Calu3 (cell line): ENCODE results near the gene ZFYVE28. TPM values are rescaled to one million over a fixed set of nuclear protein-coding genes. Genes with fewer than 3 reads are reported as not detected.

ENCODE experiments used
- BruUV-seq: library from RNA; stranded (reverse); fragments of 400-500 nt; replicated peaks from 2 replicates; lab custom pipeline; 2021; lab: Mats Ljungman, UMichigan
- CTCF ChIA-PET: fragments of 300-600 bp; sonication (Branson Sonifier 250); formaldehyde crosslinking; loops from one replicate; lab custom pipeline; 2022; ENCODE audit warnings: antibody characterized with exemption; lab: Charles Lee
- DNase-seq: peaks from one replicate; pipeline ENCODE4 v3.0.0; 2022
- H3K27ac Mint-ChIP-seq: one replicate; pipeline ENCODE4 v1.8.0; 2022; ENCODE audit warnings: mixed read lengths; ENCODE audit not compliant: unreplicated experiment
- H3K27me3 Mint-ChIP-seq: one replicate; pipeline ENCODE4 v1.8.0; 2022; ENCODE audit warnings: mixed read lengths; ENCODE audit not compliant: unreplicated experiment
- H3K36me3 Mint-ChIP-seq: one replicate; pipeline ENCODE4 v1.8.0; 2022; ENCODE audit warnings: mild to moderate bottlenecking, moderate library complexity, mixed read lengths; ENCODE audit not compliant: insufficient read depth, unreplicated experiment
- H3K4me1 Mint-ChIP-seq: one replicate; pipeline ENCODE4 v1.8.0; 2022; ENCODE audit warnings: mild to moderate bottlenecking, low read depth, mixed read lengths; ENCODE audit not compliant: unreplicated experiment
- H3K4me3 Mint-ChIP-seq: one replicate; pipeline ENCODE4 v1.8.0; 2022; ENCODE audit warnings: mild to moderate bottlenecking, low read depth, moderate library complexity, mixed read lengths; ENCODE audit not compliant: unreplicated experiment
- H3K9me3 Mint-ChIP-seq: one replicate; pipeline ENCODE4 v1.8.0; 2022; ENCODE audit warnings: low read depth, mixed read lengths; ENCODE audit not compliant: unreplicated experiment
- intact Hi-C: fragments of 100-400 bp; cut with micrococcal nuclease; formaldehyde crosslinking; loops from one replicate; pipeline ENCODE4 v1.10.0; 2022; ENCODE audit not compliant: unreplicated experiment
- total RNA-seq: library from RNA; stranded (reverse); gene quantifications from 2 replicates; pipeline ENCODE4 v1.2.3, GENCODE V29; 2022
- TF ChIP-seq, protein P1 (sequence below): fragments of 200-600 bp; IDR thresholded peaks from one replicate; pipeline ENCODE4 v1.8.0; 2022; ENCODE audit warnings: antibody characterized with exemption; ENCODE audit not compliant: unreplicated experiment

ZFYVE28 gene
- total RNA-seq, 1 experiment from 2014 or later = 1.2 TPM

DNA sequence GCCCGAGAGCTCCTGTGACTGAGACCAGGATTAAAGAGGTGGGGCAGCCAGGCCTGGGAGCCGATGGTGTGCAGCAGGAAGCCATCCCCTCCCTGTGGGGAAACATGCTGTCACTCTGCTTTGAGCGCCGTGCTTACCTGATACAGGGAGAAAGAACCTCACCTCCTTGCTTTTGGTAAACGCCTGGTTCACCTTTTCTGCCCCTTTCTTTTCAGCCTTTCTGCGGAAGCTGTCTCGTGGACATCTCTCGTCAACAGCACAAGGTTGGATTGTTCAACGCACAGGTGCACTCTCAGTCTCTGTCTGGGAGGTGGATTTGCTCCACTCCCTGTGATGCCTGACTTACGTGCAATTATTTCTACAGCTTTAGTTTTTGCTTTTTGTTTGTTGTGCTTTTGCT lies 12.0 kb downstream of the ZFYVE28 start:
- TF ChIP-seq, protein P1, sequence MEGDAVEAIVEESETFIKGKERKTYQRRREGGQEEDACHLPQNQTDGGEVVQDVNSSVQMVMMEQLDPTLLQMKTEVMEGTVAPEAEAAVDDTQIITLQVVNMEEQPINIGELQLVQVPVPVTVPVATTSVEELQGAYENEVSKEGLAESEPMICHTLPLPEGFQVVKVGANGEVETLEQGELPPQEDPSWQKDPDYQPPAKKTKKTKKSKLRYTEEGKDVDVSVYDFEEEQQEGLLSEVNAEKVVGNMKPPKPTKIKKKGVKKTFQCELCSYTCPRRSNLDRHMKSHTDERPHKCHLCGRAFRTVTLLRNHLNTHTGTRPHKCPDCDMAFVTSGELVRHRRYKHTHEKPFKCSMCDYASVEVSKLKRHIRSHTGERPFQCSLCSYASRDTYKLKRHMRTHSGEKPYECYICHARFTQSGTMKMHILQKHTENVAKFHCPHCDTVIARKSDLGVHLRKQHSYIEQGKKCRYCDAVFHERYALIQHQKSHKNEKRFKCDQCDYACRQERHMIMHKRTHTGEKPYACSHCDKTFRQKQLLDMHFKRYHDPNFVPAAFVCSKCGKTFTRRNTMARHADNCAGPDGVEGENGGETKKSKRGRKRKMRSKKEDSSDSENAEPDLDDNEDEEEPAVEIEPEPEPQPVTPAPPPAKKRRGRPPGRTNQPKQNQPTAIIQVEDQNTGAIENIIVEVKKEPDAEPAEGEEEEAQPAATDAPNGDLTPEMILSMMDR = no peak
- no peaks in the 10 kb centered on the region for H3K9me3 Mint-ChIP-seq

DNA sequence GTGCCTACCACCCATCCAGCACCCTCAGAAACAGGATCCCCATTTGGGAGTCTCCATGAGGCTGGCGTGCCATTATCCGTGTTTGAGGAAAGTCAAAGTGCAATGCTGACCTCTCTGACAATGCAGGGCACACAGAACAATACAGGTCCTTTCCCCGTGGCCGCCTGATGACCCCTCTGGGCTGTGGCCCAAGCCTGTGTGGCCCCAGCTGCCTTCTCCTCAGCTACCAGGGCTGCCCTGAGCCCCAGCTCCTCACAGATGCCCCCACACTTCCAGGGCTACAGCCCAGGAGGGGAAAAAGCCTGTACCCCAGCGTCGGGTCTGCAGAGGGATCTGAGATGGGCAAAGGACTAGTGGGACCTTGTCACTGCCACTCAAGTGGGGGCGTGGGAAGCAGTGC lies 15.5 kb downstream of the ZFYVE28 start:
- no peak overlapping the region for H3K4me3 Mint-ChIP-seq
- H3K4me1 Mint-ChIP-seq = no peaks in the 10 kb centered on the region
- no peaks in the 10 kb centered on the region for H3K9me3 Mint-ChIP-seq
- no peaks in the 10 kb centered on the region for H3K36me3 Mint-ChIP-seq
- TF ChIP-seq, protein P1 = no peak
- CTCF ChIA-PET = no interaction called here
- BruUV-seq = no TSS peak
- no peak for DNase-seq
- H3K27ac Mint-ChIP-seq = no peak overlapping the region
- intact Hi-C loops = no loop called here
- H3K27me3 Mint-ChIP-seq = peaks cover 50% of the 10 kb centered on the region

More for the DNA sequence above, 12.0 kb downstream of the ZFYVE28 start:
- Mint-ChIP-seq H3K27ac (no peak overlapping the region), H3K27me3 (peaks cover 34% of the 10 kb centered on the region), H3K4me3 (no peak overlapping the region), H3K4me1 (no peaks in the 10 kb centered on the region), H3K36me3 (no peaks in the 10 kb centered on the region)
- CTCF ChIA-PET = interaction anchor here (0.6 to 0.7 kb wide), 2 partner anchors 46 to 47 kb away, joined by 4 to 6 read pairs; no protein-coding TSS in a partner anchor
- BruUV-seq = no TSS peak
- no peak for DNase-seq
- intact Hi-C loops = no loop called here

DNA sequence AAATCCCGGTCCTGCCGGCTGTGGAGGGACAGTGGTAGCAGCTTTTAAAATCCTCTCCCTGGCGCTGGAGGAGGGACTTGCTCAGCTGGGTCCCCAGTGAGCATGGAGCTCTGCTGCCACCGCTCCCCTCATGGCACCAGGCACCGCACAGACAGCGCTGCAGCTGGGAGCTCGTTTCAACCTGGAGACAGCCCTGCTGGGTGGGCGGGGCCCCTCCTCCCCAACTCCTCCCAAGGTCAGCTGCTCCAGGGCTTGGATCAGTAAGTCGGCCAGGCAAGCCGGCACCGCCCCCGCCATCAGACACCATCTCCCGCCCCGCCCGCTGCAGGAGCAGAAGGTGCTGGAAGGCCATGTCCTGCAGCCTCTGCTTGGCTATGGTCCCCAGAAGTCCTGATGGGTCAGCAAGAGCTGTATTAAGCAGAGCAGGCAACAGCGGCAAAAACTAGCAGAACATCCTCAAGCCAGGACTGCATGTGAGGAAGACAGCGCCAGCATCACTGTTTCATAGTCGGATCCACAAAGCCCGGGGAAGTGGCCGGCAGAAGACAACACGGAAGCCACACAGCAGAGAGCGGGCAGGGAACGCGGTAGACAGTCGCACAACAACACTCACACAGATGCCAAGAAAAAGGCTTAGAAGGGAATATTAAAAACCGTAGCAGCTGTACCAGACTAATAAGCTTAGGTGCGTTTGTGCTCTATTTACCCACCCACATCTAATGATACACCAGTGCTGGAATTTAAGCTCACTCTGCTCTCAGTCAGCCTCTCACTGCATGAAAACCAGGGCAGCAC lies 16.2 kb downstream of the ZFYVE28 start:
- Mint-ChIP-seq H3K4me1 (no peaks in the 10 kb centered on the region), H3K9me3 (no peaks in the 10 kb centered on the region), H3K4me3 (no peak overlapping the region), H3K27ac (no peak overlapping the region), H3K36me3 (no peaks in the 10 kb centered on the region), H3K27me3 (peaks cover 50% of the 10 kb centered on the region)
- no peak for DNase-seq
- intact Hi-C loops = no loop called here
- CTCF ChIA-PET = interaction anchor here (0.9 kb wide), 1 partner anchor 11 kb away, joined by 3 read pairs; no protein-coding TSS in a partner anchor
- TF ChIP-seq, protein P1 = no peak
- no TSS peak for BruUV-seq

DNA sequence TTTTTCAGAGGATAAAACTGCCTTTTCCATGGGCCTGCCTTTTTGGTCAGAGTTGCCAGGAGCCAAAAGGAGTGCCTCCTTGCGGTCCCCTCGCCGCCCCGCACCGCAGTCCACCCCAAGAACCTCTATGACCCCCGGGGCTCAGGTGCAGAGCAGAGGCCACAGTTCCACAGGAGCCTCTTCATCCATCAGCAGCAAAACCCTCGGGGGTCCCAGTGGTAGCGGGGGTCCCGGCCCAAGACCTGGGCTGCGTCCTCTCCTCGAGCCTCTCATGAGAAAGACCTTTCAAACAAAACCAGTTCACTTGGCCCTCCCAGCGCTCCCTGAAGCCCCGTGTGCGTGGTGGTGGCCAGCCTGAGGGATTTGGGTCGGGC lies 16.8 kb downstream of the ZFYVE28 start:
- CTCF ChIA-PET = interaction anchor here (0.9 kb wide), 1 partner anchor 11 kb away, joined by 3 read pairs; no protein-coding TSS in a partner anchor

More for the DNA sequence above, 16.8 kb downstream of the ZFYVE28 start:
- Mint-ChIP-seq H3K4me3 (no peak overlapping the region), H3K27ac (no peak overlapping the region), H3K9me3 (no peaks in the 10 kb centered on the region), H3K27me3 (peaks cover 45% of the 10 kb centered on the region), H3K36me3 (no peaks in the 10 kb centered on the region), H3K4me1 (no peaks in the 10 kb centered on the region)
- TF ChIP-seq, protein P1 = no peak
- intact Hi-C loops = no loop called here
- DNase-seq = no peak
- no TSS peak for BruUV-seq
